ENCODE results near the gene PQBP1.

The PQBP1 gene

GRCh38 chrX:48919360-48919841 lies 21.7 kb downstream of the PQBP1 start:
- FAIRE-seq (no peak), DNase-seq (ENCODE audit: insufficient read length, low spot score) (no peak)
- TF ChIP-seq CTCF (IDR thresholded peaks at IDR 0.05; ENCODE audit: insufficient read depth, missing control alignments) = no peak

GRCh38 chrX:48919947-48920717 lies 22.4 kb downstream of the PQBP1 start:
- FAIRE-seq (no peak), DNase-seq (ENCODE audit: insufficient read length, low spot score) (no peak)
- no peak for TF ChIP-seq CTCF (IDR thresholded peaks at IDR 0.05; ENCODE audit: insufficient read depth, missing control alignments)

- DNase-seq (ENCODE audit: insufficient read length, low spot score) = no peak
- FAIRE-seq = no peak
- TF ChIP-seq CTCF (IDR thresholded peaks at IDR 0.05; ENCODE audit: insufficient read depth, missing control alignments) = no peak
Observed at GRCh38 chrX:48920718-48921104, 23.0 kb downstream of the PQBP1 start.

- FAIRE-seq = no peak
Observed at GRCh38 chrX:48923771-48924170, 26.0 kb downstream of the PQBP1 start.

GRCh38 chrX:48924270-48924669 lies 26.5 kb downstream of the PQBP1 start:
- DNase-seq (ENCODE audit: insufficient read length, low spot score) (no peak), FAIRE-seq (no peak)
- no peak for TF ChIP-seq CTCF (IDR thresholded peaks at IDR 0.05; ENCODE audit: insufficient read depth, missing control alignments)

More at GRCh38 chrX:48923771-48924170, 26.0 kb downstream of the PQBP1 start:
- TF ChIP-seq CTCF (IDR thresholded peaks at IDR 0.05; ENCODE audit: insufficient read depth, missing control alignments) = no peak
- DNase-seq (ENCODE audit: insufficient read length, low spot score) = no peak

- FAIRE-seq (no peak), DNase-seq (ENCODE audit: insufficient read length, low spot score) (no peak)
- TF ChIP-seq CTCF (IDR thresholded peaks at IDR 0.05; ENCODE audit: insufficient read depth, missing control alignments) = no peak
Observed at GRCh38 chrX:48927123-48927522, 29.4 kb downstream of the PQBP1 start.

- no peak for DNase-seq (ENCODE audit: insufficient read length, low spot score)
- no peak for TF ChIP-seq CTCF (IDR thresholded peaks at IDR 0.05; ENCODE audit: insufficient read depth, missing control alignments)
- no peak for FAIRE-seq
Observed at GRCh38 chrX:48927736-48928382, 30.1 kb downstream of the PQBP1 start.
